Astrocyte of the spinal cord (primary cell): Measurements from ENCODE around the gene SMAP2.

Source experiments
- DNase-seq: peaks from one replicate; pipeline ENCODE4 v3.0.0; 2011; ENCODE audit warnings: low read depth, low spot score
- H3K4me3 ChIP-seq: 2 replicates; pipeline ENCODE4 v1.5.1; 2011; ENCODE audit warnings: low read depth, mild to moderate bottlenecking, low read length, moderate library complexity
- in situ Hi-C: cut with HindIII; loops from 2 replicates; pipeline ENCODE4 v1.10.0; 2017; ENCODE audit warnings: low sequenced_read_pairs
- TF ChIP-seq, protein P1 (sequence below): IDR thresholded peaks from 2 replicates; pipeline ENCODE4 v1.5.1; 2012; ENCODE audit warnings: low read depth, mild to moderate bottlenecking, low read length, inconsistent platforms

SMAP2 gene

DNA sequence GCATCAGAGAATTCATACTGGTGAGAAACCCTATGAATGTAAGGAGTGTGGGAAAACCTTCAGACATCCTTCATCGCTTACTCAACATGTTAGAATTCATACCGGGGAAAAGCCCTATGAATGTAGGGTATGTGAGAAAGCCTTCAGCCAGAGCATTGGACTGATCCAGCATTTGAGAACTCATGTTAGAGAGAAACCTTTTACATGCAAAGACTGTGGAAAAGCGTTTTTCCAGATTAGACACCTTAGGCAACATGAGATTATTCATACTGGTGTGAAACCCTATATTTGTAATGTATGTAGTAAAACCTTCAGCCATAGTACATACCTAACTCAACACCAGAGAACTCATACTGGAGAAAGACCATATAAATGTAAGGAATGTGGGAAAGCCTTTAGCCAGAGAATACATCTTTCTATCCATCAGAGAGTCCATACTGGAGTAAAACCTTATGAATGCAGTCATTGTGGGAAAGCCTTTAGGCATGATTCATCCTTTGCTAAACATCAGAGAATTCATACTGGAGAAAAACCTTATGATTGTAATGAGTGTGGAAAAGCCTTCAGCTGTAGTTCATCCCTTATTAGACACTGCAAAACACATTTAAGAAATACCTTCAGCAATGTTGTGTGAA, 89.5 kb downstream of the SMAP2 start:
- in situ Hi-C loops: no loop called here
- DNase-seq: peak; percentile 20
- H3K4me3 ChIP-seq: no peak overlapping the region
- TF ChIP-seq, protein P1, sequence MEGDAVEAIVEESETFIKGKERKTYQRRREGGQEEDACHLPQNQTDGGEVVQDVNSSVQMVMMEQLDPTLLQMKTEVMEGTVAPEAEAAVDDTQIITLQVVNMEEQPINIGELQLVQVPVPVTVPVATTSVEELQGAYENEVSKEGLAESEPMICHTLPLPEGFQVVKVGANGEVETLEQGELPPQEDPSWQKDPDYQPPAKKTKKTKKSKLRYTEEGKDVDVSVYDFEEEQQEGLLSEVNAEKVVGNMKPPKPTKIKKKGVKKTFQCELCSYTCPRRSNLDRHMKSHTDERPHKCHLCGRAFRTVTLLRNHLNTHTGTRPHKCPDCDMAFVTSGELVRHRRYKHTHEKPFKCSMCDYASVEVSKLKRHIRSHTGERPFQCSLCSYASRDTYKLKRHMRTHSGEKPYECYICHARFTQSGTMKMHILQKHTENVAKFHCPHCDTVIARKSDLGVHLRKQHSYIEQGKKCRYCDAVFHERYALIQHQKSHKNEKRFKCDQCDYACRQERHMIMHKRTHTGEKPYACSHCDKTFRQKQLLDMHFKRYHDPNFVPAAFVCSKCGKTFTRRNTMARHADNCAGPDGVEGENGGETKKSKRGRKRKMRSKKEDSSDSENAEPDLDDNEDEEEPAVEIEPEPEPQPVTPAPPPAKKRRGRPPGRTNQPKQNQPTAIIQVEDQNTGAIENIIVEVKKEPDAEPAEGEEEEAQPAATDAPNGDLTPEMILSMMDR: no peak

DNA sequence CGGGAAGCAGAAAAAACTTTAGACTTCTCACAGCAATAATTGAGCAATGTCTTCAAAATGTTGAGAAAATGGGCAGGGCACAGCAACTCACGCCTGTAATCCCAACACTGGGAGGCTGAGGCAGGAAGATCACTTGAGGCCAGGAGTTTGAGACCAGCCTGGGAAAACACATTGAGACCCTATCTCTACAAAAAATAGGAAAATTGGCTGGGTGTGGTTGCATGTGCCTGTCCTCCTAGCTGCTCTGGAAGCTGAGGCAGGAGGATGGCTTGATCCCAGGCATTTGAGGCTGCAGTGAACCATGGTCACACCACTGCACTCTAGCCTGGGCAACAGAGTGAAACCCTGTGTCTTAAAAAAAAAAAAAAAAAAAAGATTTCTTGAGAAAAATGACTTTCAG, 95.8 kb downstream of the SMAP2 start:
- TF ChIP-seq, protein P1: no peak
- in situ Hi-C loops: no loop called here
- no peak overlapping the region for H3K4me3 ChIP-seq
- no peak for DNase-seq
